ENCODE measurements around the gene MRPL50.

MRPL50 gene

DNA sequence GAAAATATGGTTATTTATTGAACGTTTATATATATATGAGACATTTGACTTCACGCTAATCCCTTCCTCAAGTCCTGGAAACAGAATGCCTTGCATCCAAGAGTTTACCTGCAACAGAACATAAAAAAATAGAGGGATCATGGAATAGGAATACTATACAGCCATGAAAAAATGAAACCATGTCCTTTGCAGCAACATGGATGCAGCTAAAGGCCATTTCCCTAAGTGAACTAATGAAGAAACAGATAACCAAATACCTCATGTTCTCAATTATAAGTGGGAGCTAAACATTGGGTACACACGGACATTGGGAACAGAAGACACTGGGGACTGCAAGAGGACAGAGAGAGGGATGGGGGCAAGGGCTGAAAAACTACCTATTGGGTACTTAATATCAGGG is 26.6 kb downstream of the MRPL50 start:
- H3K27me3 ChIP-seq (ENCODE audit: insufficient read depth, low read length), result no peaks in the 10 kb centered on the region

DNA sequence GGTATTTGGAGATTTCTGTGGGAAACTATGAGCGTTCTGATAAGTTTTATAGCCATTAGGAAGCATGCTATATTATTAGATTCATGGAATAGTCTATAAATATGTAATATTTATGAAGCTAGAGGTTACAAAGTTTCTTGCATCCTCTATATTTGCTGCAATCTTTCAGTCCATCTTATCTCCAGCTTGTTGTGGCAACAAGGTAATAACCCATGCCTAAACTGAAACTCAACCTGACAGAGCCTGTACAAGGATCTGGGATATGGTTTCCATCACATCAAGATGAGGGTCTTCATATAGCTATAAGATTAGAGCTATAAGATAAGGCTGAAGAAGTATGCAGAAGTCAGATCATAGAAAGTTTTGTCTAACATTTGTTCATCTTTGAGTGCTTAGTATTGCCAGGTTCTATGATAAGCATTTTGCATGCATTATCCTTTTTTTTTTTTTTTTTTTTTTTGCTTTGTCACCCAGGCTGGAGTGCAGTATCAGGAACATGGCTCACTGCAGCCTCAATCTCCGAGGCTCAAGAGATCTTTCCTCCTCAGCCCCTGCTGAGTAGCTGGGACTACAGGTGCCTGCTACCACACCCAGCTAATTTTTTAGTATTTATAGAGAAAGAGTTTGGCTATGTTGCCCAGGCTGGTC is 28.4 kb downstream of the MRPL50 start:
- no peak overlapping the region for H3K4me3 ChIP-seq (ENCODE audit: low read length)
- H3K9ac ChIP-seq (ENCODE audit: low read depth, low read length), result no peak overlapping the region
- H3K27ac ChIP-seq (ENCODE audit: low read length), result no peak overlapping the region
- H3K4me1 ChIP-seq (ENCODE audit: insufficient read depth, low read length), result no peaks in the 10 kb centered on the region
- no peaks in the 10 kb centered on the region for H3K9me3 ChIP-seq (ENCODE audit: insufficient read depth, low read depth, low read length)
- H3K27me3 ChIP-seq (ENCODE audit: insufficient read depth, low read length), result no peaks in the 10 kb centered on the region
- no peaks in the 10 kb centered on the region for H3K36me3 ChIP-seq (ENCODE audit: insufficient read depth, low read depth, low read length)

More for the DNA sequence above, 26.6 kb downstream of the MRPL50 start:
- Histone ChIP-seq H3K4me3 (ENCODE audit: low read length) (no peak overlapping the region), H3K9me3 (ENCODE audit: insufficient read depth, low read depth, low read length) (no peaks in the 10 kb centered on the region), H3K27ac (ENCODE audit: low read length) (no peak overlapping the region), H3K4me1 (ENCODE audit: insufficient read depth, low read length) (no peaks in the 10 kb centered on the region), H3K9ac (ENCODE audit: low read depth, low read length) (no peak overlapping the region), H3K36me3 (ENCODE audit: insufficient read depth, low read depth, low read length) (no peaks in the 10 kb centered on the region)

DNA sequence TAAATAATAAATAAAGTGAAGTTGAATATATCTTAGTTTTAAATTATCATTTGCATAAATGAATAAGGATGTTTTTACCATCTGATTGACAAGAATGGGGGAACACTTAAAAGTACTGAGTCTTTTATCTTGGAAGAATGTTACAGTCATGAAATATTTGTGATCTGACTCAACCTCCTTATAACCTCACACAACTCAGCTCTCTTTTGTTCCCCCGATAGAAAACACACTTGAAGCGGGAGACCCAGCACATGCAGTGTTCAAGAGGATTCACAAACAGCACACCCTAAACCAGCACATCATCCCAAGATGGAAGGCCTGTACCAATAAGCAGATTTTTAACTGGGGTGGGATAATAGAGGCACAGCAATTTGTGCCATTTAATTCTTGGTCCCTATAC is 29.1 kb downstream of the MRPL50 start:
- no peaks in the 10 kb centered on the region for H3K9me3 ChIP-seq (ENCODE audit: insufficient read depth, low read depth, low read length)
- no peak overlapping the region for H3K27ac ChIP-seq (ENCODE audit: low read length)
- H3K4me1 ChIP-seq (ENCODE audit: insufficient read depth, low read length), result no peaks in the 10 kb centered on the region
- no peak overlapping the region for H3K9ac ChIP-seq (ENCODE audit: low read depth, low read length)
- no peak overlapping the region for H3K4me3 ChIP-seq (ENCODE audit: low read length)
- H3K36me3 ChIP-seq (ENCODE audit: insufficient read depth, low read depth, low read length), result no peaks in the 10 kb centered on the region
- H3K27me3 ChIP-seq (ENCODE audit: insufficient read depth, low read length), result no peaks in the 10 kb centered on the region

DNA sequence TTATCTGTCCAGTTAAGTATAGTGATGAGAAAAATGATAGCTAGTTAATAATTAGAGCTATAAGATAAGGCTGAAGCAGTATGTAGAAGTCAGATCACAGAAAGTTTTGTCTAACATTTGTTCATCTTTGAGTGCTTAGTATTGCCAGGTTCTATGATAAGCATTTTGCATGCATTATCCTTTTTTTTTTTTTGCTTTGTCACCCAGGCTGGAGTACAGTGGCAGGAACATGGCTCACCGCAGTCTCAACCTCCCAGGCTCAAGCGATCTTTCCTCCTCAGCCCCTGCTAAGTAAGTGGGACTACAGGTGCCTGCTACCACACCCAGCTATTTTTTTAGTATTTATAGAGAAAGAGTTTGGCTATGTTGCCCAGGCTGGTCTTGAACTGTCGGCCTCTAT is 31.1 kb downstream of the MRPL50 start:
- no peak overlapping the region for H3K9ac ChIP-seq (ENCODE audit: low read depth, low read length)
- no peaks in the 10 kb centered on the region for H3K4me1 ChIP-seq (ENCODE audit: insufficient read depth, low read length)
- H3K4me3 ChIP-seq (ENCODE audit: low read length), result no peak overlapping the region
- H3K27ac ChIP-seq (ENCODE audit: low read length), result no peak overlapping the region
- no peaks in the 10 kb centered on the region for H3K36me3 ChIP-seq (ENCODE audit: insufficient read depth, low read depth, low read length)
- no peaks in the 10 kb centered on the region for H3K27me3 ChIP-seq (ENCODE audit: insufficient read depth, low read length)
- no peaks in the 10 kb centered on the region for H3K9me3 ChIP-seq (ENCODE audit: insufficient read depth, low read depth, low read length)

DNA sequence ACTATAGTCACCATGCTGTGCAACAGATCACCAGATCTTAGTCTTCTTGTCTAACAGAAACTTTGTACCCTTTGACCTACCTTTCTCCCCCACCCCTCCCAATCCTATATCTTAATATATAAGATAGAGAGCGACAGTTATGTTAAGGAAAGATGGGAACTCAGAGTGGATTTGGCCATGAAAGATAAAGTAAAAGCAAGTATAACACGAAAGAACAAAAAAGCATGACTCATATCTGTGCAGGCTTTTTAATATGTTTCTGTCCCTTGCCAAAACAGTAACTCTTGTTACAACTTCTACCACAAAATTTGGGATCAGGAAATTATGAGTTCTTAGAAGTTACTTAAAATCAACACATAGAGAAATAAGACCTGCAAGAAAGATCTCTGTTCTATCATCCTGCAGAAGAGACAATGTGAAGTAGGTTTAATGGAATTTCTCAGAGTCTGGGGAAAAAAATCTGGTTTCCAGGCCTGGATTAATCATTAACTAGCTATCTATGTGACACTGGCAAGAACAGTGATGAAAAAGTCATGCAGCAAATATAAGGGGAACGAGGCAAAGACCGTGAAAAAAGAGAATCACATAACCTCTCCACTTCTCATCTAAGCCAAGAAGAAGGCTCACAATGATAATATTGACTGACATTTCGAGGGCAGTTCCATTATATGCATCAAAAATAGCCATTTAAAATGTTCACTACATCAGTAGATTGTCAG is 32.2 kb downstream of the MRPL50 start:
- H3K4me3 ChIP-seq (ENCODE audit: low read length), result no peak overlapping the region
- no peaks in the 10 kb centered on the region for H3K36me3 ChIP-seq (ENCODE audit: insufficient read depth, low read depth, low read length)
- no peaks in the 10 kb centered on the region for H3K9me3 ChIP-seq (ENCODE audit: insufficient read depth, low read depth, low read length)
- H3K9ac ChIP-seq (ENCODE audit: low read depth, low read length), result no peak overlapping the region
- no peaks in the 10 kb centered on the region for H3K4me1 ChIP-seq (ENCODE audit: insufficient read depth, low read length)
- no peaks in the 10 kb centered on the region for H3K27me3 ChIP-seq (ENCODE audit: insufficient read depth, low read length)
- no peak overlapping the region for H3K27ac ChIP-seq (ENCODE audit: low read length)

DNA sequence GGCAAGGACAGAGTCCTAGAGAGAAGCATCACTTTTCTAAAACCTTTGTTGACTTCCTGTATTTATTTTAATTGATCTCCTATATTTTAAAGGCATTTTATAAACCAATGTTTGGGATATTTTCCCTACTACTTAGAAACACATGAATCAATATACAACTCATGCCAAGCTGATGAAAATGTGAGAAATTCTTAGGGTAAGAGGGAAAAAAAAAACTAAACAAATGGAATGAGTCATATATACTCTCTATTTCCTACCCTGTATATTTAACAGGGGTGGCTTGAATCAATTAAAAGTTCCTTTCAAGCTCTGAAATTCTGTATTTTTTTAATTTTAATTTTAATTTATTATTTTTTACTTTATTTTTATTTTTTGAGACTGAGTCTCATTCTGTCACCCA is 33.2 kb downstream of the MRPL50 start:
- Histone ChIP-seq H3K27me3 (ENCODE audit: insufficient read depth, low read length) (no peaks in the 10 kb centered on the region), H3K4me3 (ENCODE audit: low read length) (no peak overlapping the region), H3K4me1 (ENCODE audit: insufficient read depth, low read length) (no peaks in the 10 kb centered on the region), H3K9ac (ENCODE audit: low read depth, low read length) (no peak overlapping the region), H3K27ac (ENCODE audit: low read length) (no peak overlapping the region), H3K9me3 (ENCODE audit: insufficient read depth, low read depth, low read length) (no peaks in the 10 kb centered on the region), H3K36me3 (ENCODE audit: insufficient read depth, low read depth, low read length) (no peaks in the 10 kb centered on the region)

DNA sequence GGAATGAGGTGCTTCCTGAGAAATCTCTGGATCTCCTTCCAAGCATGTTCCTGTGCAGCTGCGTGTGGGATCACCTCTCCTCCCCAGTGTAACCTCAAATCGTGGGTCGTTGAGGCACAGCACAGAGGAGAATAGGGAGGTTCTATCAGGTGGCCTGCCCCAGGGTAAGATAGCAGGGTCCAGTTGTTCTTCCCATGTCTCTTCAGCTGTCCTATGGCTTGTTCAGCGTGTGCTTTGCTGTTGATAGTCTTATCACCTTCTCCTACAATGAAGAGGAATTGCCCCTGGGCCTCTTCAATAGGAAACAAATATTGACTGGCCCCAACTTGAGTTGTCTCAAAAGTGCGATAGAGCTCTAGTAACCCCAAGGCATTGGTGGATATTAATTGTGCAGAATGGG is 36.0 kb downstream of the MRPL50 start:
- Histone ChIP-seq H3K36me3 (ENCODE audit: insufficient read depth, low read depth, low read length) (no peaks in the 10 kb centered on the region), H3K27ac (ENCODE audit: low read length) (no peak overlapping the region), H3K9ac (ENCODE audit: low read depth, low read length) (no peak overlapping the region), H3K4me1 (ENCODE audit: insufficient read depth, low read length) (no peaks in the 10 kb centered on the region), H3K4me3 (ENCODE audit: low read length) (no peak overlapping the region), H3K27me3 (ENCODE audit: insufficient read depth, low read length) (no peaks in the 10 kb centered on the region), H3K9me3 (ENCODE audit: insufficient read depth, low read depth, low read length) (no peaks in the 10 kb centered on the region)

DNA sequence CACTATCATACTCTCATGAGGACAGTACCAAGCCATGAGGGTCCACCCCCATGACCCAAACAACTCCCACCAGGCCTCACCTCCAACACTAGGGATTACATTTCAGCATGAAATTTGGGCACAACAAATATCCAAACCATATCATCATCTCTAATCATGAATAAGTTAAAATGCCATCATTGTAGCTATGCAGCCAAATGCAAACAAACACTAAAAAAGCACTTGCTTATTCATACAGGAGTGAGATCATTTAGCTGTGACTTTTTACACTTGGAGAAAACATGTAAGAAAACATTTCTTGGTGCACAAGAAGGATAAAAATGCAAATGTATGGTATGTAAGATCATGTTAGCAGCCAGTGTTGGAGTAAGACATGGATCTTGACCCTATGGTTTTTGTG is 37.8 kb downstream of the MRPL50 start:
- Histone ChIP-seq H3K27me3 (ENCODE audit: insufficient read depth, low read length) (no peaks in the 10 kb centered on the region), H3K9ac (ENCODE audit: low read depth, low read length) (no peak overlapping the region), H3K36me3 (ENCODE audit: insufficient read depth, low read depth, low read length) (no peaks in the 10 kb centered on the region), H3K4me3 (ENCODE audit: low read length) (no peak overlapping the region), H3K9me3 (ENCODE audit: insufficient read depth, low read depth, low read length) (no peaks in the 10 kb centered on the region), H3K4me1 (ENCODE audit: insufficient read depth, low read length) (no peaks in the 10 kb centered on the region), H3K27ac (ENCODE audit: low read length) (no peak overlapping the region)

DNA sequence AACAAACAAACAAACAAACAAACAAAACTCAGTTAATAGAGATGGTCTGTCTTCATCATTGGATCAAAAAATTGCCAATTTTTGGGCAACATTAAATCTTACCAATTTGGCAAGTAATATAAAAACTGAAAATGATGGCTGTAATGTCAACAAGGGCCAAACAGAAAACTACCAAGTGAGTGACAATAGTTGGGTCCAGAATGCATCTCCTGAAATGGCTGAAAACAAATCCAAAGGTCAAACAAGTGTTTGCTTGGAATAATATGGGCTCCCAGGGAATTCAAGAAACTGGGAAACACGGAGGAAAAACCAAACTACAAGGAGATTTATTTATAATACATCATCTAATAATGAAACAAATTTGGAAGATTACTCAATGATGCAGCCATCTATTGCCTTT is 38.7 kb downstream of the MRPL50 start:
- Histone ChIP-seq H3K4me3 (ENCODE audit: low read length) (no peak overlapping the region), H3K36me3 (ENCODE audit: insufficient read depth, low read depth, low read length) (no peaks in the 10 kb centered on the region), H3K27ac (ENCODE audit: low read length) (no peak overlapping the region), H3K27me3 (ENCODE audit: insufficient read depth, low read length) (no peaks in the 10 kb centered on the region), H3K9ac (ENCODE audit: low read depth, low read length) (no peak overlapping the region), H3K9me3 (ENCODE audit: insufficient read depth, low read depth, low read length) (no peaks in the 10 kb centered on the region), H3K4me1 (ENCODE audit: insufficient read depth, low read length) (no peaks in the 10 kb centered on the region)

DNA sequence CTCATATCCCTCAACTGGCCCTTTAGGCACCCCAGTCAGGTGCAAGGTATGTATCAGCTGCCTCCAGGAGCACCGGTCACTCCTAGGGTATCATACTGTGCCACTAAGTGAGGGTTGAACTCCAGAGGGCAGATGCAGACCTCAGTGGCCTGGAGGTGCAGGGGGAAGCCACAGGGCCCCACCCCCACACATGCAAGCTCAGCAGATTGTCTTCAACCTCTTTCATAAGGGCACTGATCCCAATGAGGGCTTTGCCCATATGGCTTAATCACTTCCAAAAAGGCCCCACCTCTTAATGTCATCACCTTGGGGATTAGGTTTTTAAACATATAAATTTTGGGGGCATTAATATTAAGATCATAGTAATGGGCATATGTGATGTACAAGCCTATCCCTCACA is 41.8 kb downstream of the MRPL50 start:
- H3K9ac ChIP-seq (ENCODE audit: low read depth, low read length), result no peak overlapping the region

DNA sequence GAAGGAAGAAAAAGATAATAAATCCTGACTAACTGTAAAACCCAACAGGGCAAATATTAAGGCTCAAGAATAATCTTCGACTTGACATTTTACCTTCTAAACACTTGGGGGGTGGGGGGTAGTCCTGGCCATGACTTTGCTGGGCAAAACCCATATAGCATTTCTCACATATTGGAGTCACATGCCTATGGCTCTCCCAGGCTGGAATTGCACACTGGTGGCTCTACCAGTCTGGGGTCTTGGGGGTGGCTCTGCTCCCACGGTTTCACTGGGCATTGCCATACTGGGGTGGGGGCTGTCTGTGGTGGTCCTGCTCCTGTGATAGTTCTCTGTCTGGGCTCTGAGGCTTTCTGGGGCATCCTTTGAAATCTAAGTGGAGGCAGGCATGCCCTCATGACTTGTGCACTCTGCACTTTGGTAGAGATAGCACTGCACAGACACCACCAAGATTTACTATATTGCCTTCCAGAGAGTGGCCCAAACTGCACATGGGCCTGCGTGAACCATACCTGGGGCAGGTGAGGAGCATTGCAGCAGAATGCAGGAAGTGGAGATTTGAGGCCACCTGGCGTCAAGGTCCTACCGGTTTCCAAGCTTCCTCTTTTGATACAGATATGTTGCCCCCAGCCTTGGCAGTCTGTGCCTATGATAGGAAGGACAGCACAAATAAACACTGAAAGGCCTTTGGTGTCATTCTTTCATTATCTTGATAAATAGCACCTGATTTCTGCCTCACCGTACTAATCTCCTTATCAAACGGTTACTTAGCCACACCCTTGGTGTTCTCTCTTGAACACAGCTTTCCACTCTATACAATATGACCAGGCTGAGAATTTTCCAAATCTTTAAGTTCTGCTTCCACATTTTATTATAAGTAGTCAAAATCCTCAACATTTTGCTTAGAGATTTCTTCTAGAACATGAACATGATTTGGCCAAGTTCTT is 43.4 kb downstream of the MRPL50 start:
- Histone ChIP-seq H3K4me1 (ENCODE audit: insufficient read depth, low read length) (no peaks in the 10 kb centered on the region), H3K36me3 (ENCODE audit: insufficient read depth, low read depth, low read length) (no peaks in the 10 kb centered on the region), H3K27ac (ENCODE audit: low read length) (no peak overlapping the region), H3K9ac (ENCODE audit: low read depth, low read length) (no peak overlapping the region), H3K9me3 (ENCODE audit: insufficient read depth, low read depth, low read length) (no peaks in the 10 kb centered on the region), H3K27me3 (ENCODE audit: insufficient read depth, low read length) (no peaks in the 10 kb centered on the region), H3K4me3 (ENCODE audit: low read length) (no peak overlapping the region)

More for the DNA sequence above, 41.8 kb downstream of the MRPL50 start:
- H3K9me3 ChIP-seq (ENCODE audit: insufficient read depth, low read depth, low read length), result no peaks in the 10 kb centered on the region
- no peak overlapping the region for H3K27ac ChIP-seq (ENCODE audit: low read length)
- H3K4me1 ChIP-seq (ENCODE audit: insufficient read depth, low read length), result no peaks in the 10 kb centered on the region
- H3K4me3 ChIP-seq (ENCODE audit: low read length), result no peak overlapping the region
- no peaks in the 10 kb centered on the region for H3K27me3 ChIP-seq (ENCODE audit: insufficient read depth, low read length)
- H3K36me3 ChIP-seq (ENCODE audit: insufficient read depth, low read depth, low read length), result no peaks in the 10 kb centered on the region
